RPMI7951 (cell line): ENCODE results near the gene TPSAB1. TPM values are rescaled to one million over a fixed set of nuclear protein-coding genes. Genes with fewer than 3 reads are reported as not detected.

Experiments used
- DNase-seq: peaks from one replicate; pipeline ENCODE4 v3.0.0-alpha.2; 2012; ENCODE audit warnings: low read depth
- total RNA-seq: library from RNA; depleted of rRNA; stranded (reverse); fragments of >200 nt; shearing (Covaris generic); gene quantifications from 2 replicates; pipeline ENCODE4 v1.2.3, GENCODE V29; 2014; rRNA removed

The TPSAB1 gene
- total RNA-seq, 1 experiment from 2014 or later, result 0.72 TPM

DNA sequence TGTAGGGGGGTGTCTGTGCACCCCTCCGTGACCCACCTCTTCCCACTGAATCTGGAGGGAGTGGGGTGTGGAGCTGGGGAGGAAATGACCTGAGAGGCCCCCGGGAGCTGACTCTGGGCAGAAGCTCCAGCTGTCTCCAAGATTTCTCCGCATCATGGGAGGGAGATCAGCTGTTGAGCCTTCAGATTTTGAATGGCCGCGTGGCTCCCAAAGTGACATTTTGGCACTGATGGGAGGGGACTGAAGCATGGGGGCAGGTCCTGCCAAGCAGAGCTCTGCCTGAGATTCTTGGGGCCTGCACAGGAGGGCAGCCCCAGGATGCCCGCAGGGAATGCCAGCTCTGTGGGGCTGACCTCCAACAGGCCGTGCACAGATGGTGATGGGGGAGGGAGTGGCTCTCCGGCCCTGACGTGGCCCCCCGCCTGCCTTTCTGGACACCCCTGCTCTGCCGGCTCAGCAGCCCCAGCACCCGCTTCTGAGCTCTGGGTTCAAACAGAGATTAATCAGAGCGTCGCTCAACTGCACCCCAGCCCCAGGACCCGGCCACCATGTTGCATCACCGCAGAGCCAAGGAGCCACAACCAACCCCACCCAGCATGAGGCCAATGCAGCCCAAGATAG, 43.6 kb downstream of the TPSAB1 start:
- no peak for DNase-seq

DNA sequence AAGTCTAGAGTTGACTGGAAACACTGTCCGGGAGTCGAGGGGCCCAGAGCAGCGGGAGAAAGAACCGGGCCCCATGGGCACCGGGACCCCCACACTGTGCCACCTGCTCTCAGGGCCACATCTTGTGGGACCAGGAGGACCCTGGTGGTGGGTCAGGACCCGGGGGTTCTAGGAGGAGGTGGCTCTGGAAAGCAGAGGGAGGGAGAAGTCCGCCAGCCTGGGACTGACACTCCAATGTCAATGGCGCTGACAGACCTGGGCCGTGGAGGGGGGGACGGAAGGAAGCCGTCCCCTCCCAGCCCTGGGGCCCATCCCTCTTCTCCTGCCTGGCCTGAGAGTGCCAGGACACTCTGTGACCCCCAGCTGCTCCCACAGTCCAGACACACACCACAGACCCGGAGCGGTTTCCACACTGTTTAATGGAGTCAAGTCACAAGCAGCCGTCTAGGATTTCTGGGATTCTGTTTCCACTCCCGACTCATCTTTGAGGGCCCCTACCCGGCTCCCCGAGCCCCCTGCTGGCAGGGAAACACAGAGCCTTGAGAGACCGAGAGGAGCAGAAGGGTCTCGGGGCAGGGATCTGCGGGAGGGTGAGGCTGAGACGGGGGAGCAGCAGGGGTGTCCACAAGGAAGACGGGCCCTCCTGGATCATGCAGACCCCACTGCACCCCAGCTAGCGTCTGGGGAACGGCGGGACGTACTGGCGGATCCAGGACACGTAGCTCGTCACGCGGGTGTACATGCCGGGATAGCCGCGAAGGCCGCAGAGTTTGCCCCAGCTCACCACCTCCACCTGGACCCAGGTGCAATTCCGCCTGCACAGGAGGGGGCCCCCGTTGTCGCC, 45.4 kb downstream of the TPSAB1 start:
- DNase-seq, result no peak

DNA sequence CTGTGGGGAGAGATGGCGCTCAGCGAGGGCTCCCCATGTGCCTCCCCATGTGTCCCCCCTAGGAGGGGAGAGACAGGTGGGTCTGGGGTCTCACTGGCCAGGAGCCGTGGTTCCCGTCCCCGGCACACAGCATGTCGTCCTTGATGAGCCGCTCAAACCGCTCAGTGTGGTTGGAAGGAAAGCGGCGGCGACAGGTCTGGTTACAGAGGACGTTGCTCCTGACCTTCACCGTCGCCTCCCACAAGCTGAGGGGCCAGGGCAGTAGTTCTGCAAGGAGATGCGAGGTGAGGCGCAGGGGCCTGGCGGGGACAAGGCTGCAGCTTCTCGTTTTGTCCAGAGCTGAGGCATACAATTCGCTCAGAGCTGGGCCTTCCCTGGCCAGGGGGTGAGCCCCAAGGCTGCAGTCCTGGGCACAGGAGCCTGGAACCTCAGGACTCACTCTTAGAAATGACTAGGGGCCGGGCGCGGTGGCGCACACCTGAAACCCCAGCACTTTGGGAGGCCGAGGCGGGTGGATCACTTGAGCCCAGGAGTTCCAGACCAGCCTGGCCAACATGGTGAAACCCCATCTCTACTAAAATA, 46.1 kb downstream of the TPSAB1 start:
- no peak for DNase-seq

DNA sequence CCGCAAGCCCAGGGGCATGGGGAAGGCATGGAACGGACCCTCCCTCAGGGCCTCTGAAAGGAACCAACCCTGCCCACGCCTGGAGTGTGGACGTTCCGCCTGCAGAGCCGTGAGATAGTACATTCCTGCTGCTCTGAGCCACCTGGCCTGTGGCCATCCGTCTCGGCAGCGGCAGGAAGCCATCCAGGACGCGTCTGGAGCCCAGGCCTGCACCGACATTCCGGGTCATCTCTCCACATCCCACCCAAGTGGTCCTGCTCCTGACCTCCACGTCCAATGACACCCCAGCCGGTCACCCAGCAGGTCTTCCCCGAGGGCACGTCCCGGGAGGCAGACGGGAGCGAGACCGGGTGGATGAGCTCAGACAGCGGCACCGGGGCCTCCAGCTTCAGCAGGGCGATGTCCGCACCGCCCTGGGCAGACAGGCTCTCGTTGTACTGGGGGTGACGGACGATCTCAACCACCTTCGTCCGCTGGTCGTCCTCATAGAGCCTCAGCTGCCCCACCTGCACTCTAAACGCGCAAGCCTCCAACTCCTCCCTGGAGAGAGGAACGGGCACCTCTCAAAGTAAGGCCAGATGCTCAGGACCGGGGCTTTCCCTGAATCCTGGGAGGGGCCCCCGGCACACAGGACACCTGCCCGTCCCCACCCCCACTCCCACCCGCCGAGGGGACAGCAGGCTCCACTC, 47.6 kb downstream of the TPSAB1 start:
- DNase-seq, result no peak

DNA sequence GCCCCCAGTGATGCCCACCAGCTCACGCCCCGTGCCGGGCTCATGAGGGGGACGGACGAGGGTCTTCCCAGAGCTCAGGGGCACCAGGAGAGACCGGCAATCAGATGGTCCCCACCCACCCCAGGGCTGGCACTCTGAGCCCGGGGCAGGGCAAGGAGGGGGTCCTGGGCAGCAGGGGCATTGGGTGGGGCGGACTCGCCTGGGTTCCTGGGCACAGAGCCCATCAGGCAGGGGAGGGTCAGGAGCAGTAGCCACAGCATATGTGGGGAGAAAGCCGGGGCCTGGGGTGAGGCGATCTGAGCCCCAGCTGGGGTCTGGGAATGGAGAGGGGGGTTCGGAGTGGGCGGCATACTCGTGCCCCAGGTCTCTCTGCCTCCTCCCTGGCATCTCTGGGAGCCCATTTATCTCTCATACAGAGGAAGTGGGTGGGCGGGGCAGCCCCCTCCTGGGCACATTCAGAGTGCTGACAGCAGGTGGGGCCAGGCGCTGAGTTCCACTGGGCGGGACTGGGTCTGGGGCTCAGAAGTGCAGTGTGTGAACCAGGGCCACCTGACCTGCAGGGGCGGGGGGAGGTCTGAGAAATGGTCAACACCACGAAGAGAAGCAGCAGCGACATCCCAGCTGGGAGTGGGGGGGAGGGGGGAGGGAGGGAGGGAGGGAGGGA, 48.4 kb downstream of the TPSAB1 start:
- no peak for DNase-seq

DNA sequence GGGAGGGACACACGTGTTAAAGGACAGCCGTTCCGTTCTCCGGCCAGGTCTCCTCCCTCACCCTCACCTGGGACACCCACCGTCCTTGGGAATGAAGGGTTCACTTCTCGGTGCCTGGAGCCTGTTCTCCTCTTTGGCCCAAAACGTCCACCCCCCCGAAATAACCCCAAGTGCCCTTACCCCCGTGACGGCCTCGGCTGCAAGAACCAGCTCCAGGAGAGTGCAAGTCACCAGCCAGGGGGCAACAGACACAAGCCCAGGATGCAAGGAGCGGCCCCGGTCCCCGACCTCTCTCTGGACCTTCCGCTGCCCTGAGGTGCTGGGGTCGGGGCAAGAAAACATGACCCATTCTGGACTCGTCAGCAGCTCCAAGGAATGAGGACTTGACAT, 49.0 kb downstream of the TPSAB1 start:
- no peak for DNase-seq

DNA sequence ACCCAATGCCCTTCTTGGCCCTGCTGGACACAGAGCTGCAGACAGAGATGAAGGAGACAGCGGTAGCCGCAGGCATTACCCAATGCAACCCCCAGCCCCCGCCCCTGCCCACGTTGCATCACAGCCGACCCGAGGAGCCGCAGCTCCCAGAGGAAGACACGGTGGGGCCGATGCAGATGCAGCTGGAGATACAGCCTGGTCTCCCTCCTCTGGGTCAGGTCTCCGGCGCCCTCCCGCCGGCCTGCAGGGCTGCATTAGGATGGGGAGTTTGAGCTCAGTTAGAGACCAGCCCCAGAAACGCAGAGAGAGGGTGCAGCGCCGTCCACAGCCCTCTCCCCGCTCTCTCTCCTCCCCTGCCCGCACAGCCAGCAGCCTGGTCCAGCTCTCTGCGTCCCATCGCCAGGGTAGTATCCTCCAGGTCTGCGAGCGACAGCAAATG, 49.6 kb downstream of the TPSAB1 start:
- no peak for DNase-seq

DNA sequence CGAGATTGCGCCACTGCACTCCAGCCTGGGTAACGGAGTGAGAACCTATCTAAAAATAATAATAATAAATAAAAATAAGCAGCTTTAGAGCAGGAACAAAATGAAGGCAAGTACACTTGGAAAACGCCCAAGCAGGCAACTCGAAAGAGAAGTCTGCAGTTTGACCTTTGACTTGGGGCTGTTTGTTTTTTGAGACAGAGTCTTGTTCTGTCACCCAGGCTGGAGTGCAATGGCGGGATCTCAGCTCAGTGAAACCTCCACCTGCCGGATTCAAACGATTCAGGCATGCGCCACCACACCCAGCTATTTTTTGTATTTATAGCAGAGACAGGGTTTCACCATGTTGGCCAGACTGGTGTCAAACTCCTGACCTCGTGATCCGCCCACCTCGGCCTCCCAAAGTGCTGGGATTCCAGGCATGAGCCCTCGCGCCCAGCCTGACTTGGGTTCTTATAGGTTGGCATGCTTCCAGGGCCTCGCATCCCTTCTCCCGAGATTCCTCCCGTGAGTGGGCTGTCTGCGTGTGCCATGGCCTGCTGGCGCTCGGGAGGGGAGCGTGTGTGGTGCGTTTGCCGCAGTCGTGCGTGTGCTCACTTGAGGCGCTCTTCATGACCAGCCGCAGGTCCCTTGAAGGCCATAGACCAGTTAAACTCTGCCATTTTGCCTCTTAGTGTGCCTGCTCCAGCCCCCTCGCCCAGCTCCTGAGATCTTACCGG, 50.5 kb downstream of the TPSAB1 start:
- no peak for DNase-seq

DNA sequence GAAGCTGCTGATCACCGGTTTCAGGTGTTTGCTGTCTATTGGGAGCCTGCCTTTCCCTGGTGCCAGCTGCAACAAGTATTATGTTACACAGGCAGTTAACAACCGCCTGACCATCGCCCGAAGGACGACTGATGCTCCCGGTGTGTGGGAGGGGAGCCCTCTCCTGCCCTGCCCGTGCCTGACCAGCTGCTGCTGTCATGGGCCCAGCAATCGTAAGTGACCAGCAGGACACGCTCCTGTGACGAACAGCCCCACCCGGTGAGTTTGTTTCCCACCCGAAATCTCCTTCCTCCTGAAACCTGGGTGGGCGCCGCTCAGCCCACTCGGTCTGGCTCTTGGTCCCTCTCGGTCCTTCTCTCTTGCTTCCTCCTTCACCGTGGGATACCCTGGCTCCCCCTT, 51.1 kb downstream of the TPSAB1 start:
- DNase-seq, result no peak

Other genes starting within 250 kb of the TPSAB1 start
- gene SSTR5, start 168.0 kb upstream of the TPSAB1 start, total RNA-seq, result not detected in 2 replicates
- gene C1QTNF8, start 144.5 kb upstream of the TPSAB1 start, total RNA-seq, result not detected in 2 replicates
- gene CACNA1H, start 87.6 kb upstream of the TPSAB1 start, total RNA-seq, result not detected in 2 replicates
- gene TPSG1, start 15.4 kb upstream of the TPSAB1 start, total RNA-seq, result 0.24 TPM in 1 of 2 replicates, not detected in the other
- gene TPSB2, start 10.5 kb upstream of the TPSAB1 start, total RNA-seq, result not detected in 2 replicates
- not detected in 2 replicates for gene TPSD1, start 15.4 kb downstream of the TPSAB1 start, total RNA-seq
- 50.4 and 53.6 TPM in 2 replicates for gene UBE2I, start 68.9 kb downstream of the TPSAB1 start, total RNA-seq
- 1.2 and 2.4 TPM in 2 replicates for gene BAIAP3, start 92.9 kb downstream of the TPSAB1 start, total RNA-seq
- 50.0 and 65.5 TPM in 2 replicates for gene TSR3, start 111.2 kb downstream of the TPSAB1 start, total RNA-seq
- gene GNPTG, start 111.2 kb downstream of the TPSAB1 start, total RNA-seq, result 27.8 and 42.1 TPM in 2 replicates
- 4.8 and 8.8 TPM in 2 replicates for gene UNKL, start 174.0 kb downstream of the TPSAB1 start, total RNA-seq
- 25.1 and 30.1 TPM in 2 replicates for gene UQCC4, start 180.0 kb downstream of the TPSAB1 start, total RNA-seq
- gene PERCC1, start 190.4 kb downstream of the TPSAB1 start, total RNA-seq, result not detected in 2 replicates
- not detected in 2 replicates for gene CCDC154, start 203.9 kb downstream of the TPSAB1 start, total RNA-seq
- gene CLCN7, start 234.3 kb downstream of the TPSAB1 start, total RNA-seq, result 33.3 and 38.6 TPM in 2 replicates
- not detected in 2 replicates for gene PTX4, start 248.2 kb downstream of the TPSAB1 start, total RNA-seq